Lower leg skin (tissue), 4 donors: ENCODE data around the gene GNB2. TPM values are rescaled to one million over a fixed set of nuclear protein-coding genes. Genes with fewer than 3 reads are reported as not detected.

ENCODE experiments used
- DNase-seq, 2 donors: peaks; one replicate each; pipeline ENCODE4 v3.0.0-alpha.2; 2019; ENCODE audit warnings: low spot score in 2 of 2
- H3K4me3 ChIP-seq: fragments of 200-600 bp; sonication (generic); 2 replicates; pipeline ENCODE4 v1.5.1; 2017; ENCODE audit warnings: mild to moderate bottlenecking, low read depth; ENCODE audit not compliant: poor library complexity, severe bottlenecking
- CTCF ChIP-seq, 3 donors: fragments of 450-650 bp; IDR thresholded peaks; one replicate each; pipeline ENCODE4 v1.5.1; 2016; ENCODE audit warnings: antibody characterized with exemption in 3 of 3, mild to moderate bottlenecking in 3 of 3, moderate library complexity in 2 of 3
- POLR2A ChIP-seq, 2 donors: fragments of 450-650 bp; IDR thresholded peaks; one replicate each; pipeline ENCODE4 v1.6.1; 2016 to 2017; ENCODE audit warnings: antibody characterized with exemption in 2 of 2, mild to moderate bottlenecking in 1 of 2, moderate library complexity in 1 of 2
- WGBS, 2 donors: methylation state at CpG; one replicate each; pipeline ENCODE4 v1.1.5; 2018; 5-methylcytosine and 5-hydroxymethylcytosine counted together
- intact Hi-C: fragments of 100-400 bp; cut with DNase I; formaldehyde crosslinking; loops from one replicate; pipeline ENCODE4 v1.15.0; 2023; ENCODE audit warnings: low total_unique reads
- total RNA-seq, 4 donors: library from RNA; depleted of rRNA; stranded (reverse); fragments of >200 nt; gene quantifications; one replicate each; pipeline ENCODE4 v1.1.0, GENCODE V29; 2016

GNB2 gene
- total RNA-seq, 4 donors from 2014 or later: 309 to 439 (median 353) TPM

DNA sequence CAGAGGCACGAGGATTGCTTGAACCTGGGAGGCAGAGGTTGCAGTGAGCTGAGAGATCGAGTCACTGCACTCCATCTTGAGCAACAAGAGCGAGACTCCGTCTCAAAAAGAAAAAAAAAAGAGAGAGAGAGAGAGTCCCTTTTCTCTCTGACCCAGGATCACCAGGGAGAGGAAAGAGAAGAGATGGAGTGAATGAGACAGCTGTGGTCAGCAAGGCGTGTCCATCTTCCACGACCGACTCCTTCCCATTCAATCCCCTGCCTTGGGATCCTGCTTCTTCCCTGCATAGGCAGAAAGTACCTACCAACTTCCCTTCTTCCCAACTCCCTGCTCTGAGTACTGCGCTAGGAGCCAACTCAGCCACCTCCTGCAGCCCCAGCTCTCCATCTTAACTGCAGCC, 54.7 kb downstream of the GNB2 start:
- TF ChIP-seq CTCF (IDR thresholded peaks at IDR 0.05) (no peak), POLR2A (IDR thresholded peaks at IDR 0.05) (no peak)
- no peak overlapping the region for H3K4me3 ChIP-seq
- WGBS, 2 donors: 88% methylated on average over 8 of the region's 8 CpGs
- intact Hi-C loops: no loop called here
- no peak for DNase-seq

Other genes starting within 250 kb of the GNB2 start
- gene ZCWPW1, start 245.0 kb upstream of the GNB2 start, total RNA-seq: 1 to 10 TPM; 2.2 to 6.3 (median 4.6) TPM
- gene MEPCE, start 243.9 kb upstream of the GNB2 start, total RNA-seq: 10 to 100 TPM; 26.1 to 54.4 (median 37.4) TPM
- gene PPP1R35, start 237.2 kb upstream of the GNB2 start, total RNA-seq: 10 to 100 TPM; 26.3 to 63.2 (median 46.6) TPM
- gene SPACDR, start 209.5 kb upstream of the GNB2 start, total RNA-seq: 1 to 10 TPM in 1 of 4 donors, under 1 TPM in 1, not detected in 2; 0.26 to 1.5 TPM
- gene TSC22D4, start 194.5 kb upstream of the GNB2 start, total RNA-seq: 10 to 100 TPM; 57.3 to 97.7 (median 68.0) TPM
- gene NYAP1, start 189.8 kb upstream of the GNB2 start, total RNA-seq: 1 to 10 TPM in 3 of 4 donors, under 1 TPM in 1; 0.39 to 2.1 (median 1.5) TPM
- 10 to 100 TPM; 47.1 to 62.7 (median 58.6) TPM for gene AGFG2, start 134.5 kb upstream of the GNB2 start, total RNA-seq
- 1 to 10 TPM in 2 of 4 donors, not detected in 2; 1.3 to 1.7 TPM for gene SAP25, start 99.8 kb upstream of the GNB2 start, total RNA-seq
- 10 to 100 TPM; 42.0 to 82.2 (median 63.7) TPM for gene LRCH4, start 87.6 kb upstream of the GNB2 start, total RNA-seq
- gene FBXO24, start 87.4 kb upstream of the GNB2 start, total RNA-seq: 1 to 10 TPM in 2 of 4 donors, under 1 TPM in 2; 0.15 to 4.3 (median 0.99) TPM
- gene PCOLCE, start 71.4 kb upstream of the GNB2 start, total RNA-seq: 10 to 100 TPM in 1 of 4 donors, 1 to 10 TPM in 3; 4.9 to 47.6 (median 7.3) TPM
- gene MOSPD3, start 61.2 kb upstream of the GNB2 start, total RNA-seq: 10 to 100 TPM; 22.3 to 33.5 (median 26.9) TPM
- 1 to 10 TPM; 1.3 to 3.4 (median 1.6) TPM for gene TFR2, start 32.2 kb upstream of the GNB2 start, total RNA-seq
- not detected for gene ACTL6B, start 17.3 kb upstream of the GNB2 start, total RNA-seq
- gene GIGYF1, start 20.5 kb downstream of the GNB2 start, total RNA-seq: 10 to 100 TPM; 34.9 to 56.6 (median 40.0) TPM
- gene POP7, start 32.4 kb downstream of the GNB2 start, total RNA-seq: 10 to 100 TPM; 51.3 to 72.7 (median 70.3) TPM
- gene EPO, start 46.7 kb downstream of the GNB2 start, total RNA-seq: under 1 TPM in 2 of 4 donors, not detected in 2; 0.17 to 0.25 TPM
- gene ZAN, start 59.9 kb downstream of the GNB2 start, total RNA-seq: under 1 TPM; 0.04 to 0.16 (median 0.06) TPM
- gene EPHB4, start 153.8 kb downstream of the GNB2 start, total RNA-seq: 10 to 100 TPM; 51.1 to 72.2 (median 60.9) TPM
- gene SLC12A9, start 179.0 kb downstream of the GNB2 start, total RNA-seq: 10 to 100 TPM; 14.0 to 32.9 (median 21.8) TPM
- 10 to 100 TPM; 71.8 to 88.7 (median 81.0) TPM for gene TRIP6, start 193.6 kb downstream of the GNB2 start, total RNA-seq
- 100 to 1,000 TPM in 2 of 4 donors, 10 to 100 TPM in 2; 73.3 to 129 (median 107) TPM for gene SRRT, start 201.4 kb downstream of the GNB2 start, total RNA-seq
- 1 to 10 TPM; 3.9 to 6.1 (median 5.2) TPM for gene UFSP1, start 216.0 kb downstream of the GNB2 start, total RNA-seq
- 1 to 10 TPM in 2 of 4 donors, under 1 TPM in 1, not detected in 1; 0.88 to 2.7 (median 1.1) TPM for gene ACHE, start 222.1 kb downstream of the GNB2 start, total RNA-seq